ENCODE results near the gene TSKS.

TSKS gene

DNA sequence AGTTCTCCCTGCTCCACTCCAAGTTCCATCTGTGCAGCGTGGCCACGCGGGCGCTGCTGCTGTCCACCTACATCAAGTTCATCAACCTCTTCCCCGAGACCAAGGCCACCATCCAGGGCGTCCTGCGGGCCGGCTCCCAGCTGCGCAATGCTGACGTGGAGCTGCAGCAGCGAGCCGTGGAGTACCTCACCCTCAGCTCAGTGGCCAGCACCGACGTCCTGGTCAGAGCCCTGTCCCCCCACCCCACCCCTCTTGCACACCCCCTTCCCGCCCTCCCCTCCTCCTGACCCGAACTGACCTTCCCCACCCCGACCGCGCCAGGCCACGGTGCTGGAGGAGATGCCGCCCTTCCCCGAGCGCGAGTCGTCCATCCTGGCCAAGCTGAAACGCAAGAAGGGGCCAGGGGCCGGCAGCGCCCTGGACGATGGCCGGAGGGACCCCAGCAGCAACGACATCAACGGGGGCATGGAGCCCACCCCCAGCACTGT is 38.3 kb upstream of the TSKS start:
- H3K27me3 Mint-ChIP-seq = no peaks in the 10 kb centered on the region
- H3K4me3 Mint-ChIP-seq = no peak overlapping the region
- ATAC-seq (no peak), DNase-seq (no peak)
- H3K27ac Mint-ChIP-seq = no peak overlapping the region
- H3K4me1 Mint-ChIP-seq = no peaks in the 10 kb centered on the region
- no peaks in the 10 kb centered on the region for H3K9me3 Mint-ChIP-seq

GRCh38 chr19:49800771-49801170 is 37.7 kb upstream of the TSKS start:
- no peak for DNase-seq
- Mint-ChIP-seq H3K27ac (no peak overlapping the region), H3K4me3 (no peak overlapping the region), H3K27me3 (no peaks in the 10 kb centered on the region), H3K4me1 (no peaks in the 10 kb centered on the region), H3K9me3 (no peaks in the 10 kb centered on the region)
- no peak for ATAC-seq

- no peak overlapping the region for H3K4me3 Mint-ChIP-seq
- ATAC-seq (peak; percentile 33), DNase-seq (no peak)
- no peak overlapping the region for H3K27ac Mint-ChIP-seq
- H3K4me1 Mint-ChIP-seq = no peaks in the 10 kb centered on the region
- no peaks in the 10 kb centered on the region for H3K9me3 Mint-ChIP-seq
- H3K27me3 Mint-ChIP-seq = no peaks in the 10 kb centered on the region
Observed at GRCh38 chr19:49799798-49800376, 36.8 kb upstream of the TSKS start.

DNA sequence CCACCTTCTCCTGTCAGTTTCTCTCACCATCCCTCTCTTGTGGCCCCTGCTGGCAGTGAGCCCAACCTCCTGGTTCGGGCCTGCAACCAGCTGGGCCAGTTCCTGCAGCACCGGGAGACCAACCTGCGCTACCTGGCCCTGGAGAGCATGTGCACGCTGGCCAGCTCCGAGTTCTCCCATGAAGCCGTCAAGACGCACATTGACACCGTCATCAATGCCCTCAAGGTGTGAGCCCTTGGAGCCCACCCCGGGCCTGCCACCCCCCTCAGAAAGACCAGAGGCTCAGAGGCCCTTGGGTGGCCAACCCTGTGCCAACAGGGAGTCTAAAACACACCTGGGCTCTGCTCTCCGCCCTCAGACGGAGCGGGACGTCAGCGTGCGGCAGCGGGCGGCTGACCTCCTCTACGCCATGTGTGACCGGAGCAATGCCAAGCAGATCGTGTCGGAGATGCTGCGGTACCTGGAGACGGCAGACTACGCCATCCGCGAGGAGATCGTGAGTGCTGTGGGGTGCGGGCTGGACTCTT is 36.2 kb upstream of the TSKS start:
- no peaks in the 10 kb centered on the region for H3K9me3 Mint-ChIP-seq
- H3K27ac Mint-ChIP-seq = no peak overlapping the region
- H3K27me3 Mint-ChIP-seq = no peaks in the 10 kb centered on the region
- DNase-seq (no peak), ATAC-seq (no peak)
- H3K4me3 Mint-ChIP-seq = no peak overlapping the region
- no peaks in the 10 kb centered on the region for H3K4me1 Mint-ChIP-seq

- no peaks in the 10 kb centered on the region for H3K27me3 Mint-ChIP-seq
- peaks cover under 1% of the 10 kb centered on the region for H3K4me1 Mint-ChIP-seq
- no peak overlapping the region for H3K27ac Mint-ChIP-seq
- H3K4me3 Mint-ChIP-seq = no peak overlapping the region
- DNase-seq (no peak), ATAC-seq (no peak)
- no peaks in the 10 kb centered on the region for H3K9me3 Mint-ChIP-seq
Observed at GRCh38 chr19:49798574-49798973, 35.5 kb upstream of the TSKS start.

DNA sequence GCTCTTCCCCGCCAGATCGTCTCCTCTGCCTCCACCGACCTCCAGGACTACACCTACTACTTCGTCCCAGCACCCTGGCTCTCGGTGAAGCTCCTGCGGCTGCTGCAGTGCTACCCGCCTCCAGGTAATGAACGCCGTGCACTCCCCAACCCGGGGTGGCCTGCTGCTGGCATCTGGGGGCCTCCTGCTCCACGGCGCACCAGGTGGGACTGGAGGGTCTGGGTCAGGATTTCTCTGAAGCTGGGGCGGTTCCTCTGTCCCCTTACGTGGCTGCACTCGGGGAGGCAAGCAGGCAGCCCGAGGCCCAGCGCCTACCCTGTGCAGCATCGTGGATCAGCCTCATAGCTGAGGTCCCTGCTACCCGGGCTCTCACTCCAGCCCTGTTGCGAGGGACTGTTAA is 32.5 kb upstream of the TSKS start:
- peak overlapping the region in 1 of 2 donors; percentile 54 for H3K27ac Mint-ChIP-seq
- H3K4me3 Mint-ChIP-seq = no peak overlapping the region
- H3K27me3 Mint-ChIP-seq = no peaks in the 10 kb centered on the region
- no peak for ATAC-seq
- no peaks in the 10 kb centered on the region for H3K9me3 Mint-ChIP-seq
- H3K4me1 Mint-ChIP-seq = peaks cover 6% of the 10 kb centered on the region
- DNase-seq = no peak

GRCh38 chr19:49793561-49793840 is 30.4 kb upstream of the TSKS start:
- H3K4me3 Mint-ChIP-seq = no peak overlapping the region
- H3K27ac Mint-ChIP-seq = no peak overlapping the region
- ATAC-seq (peak; percentile 68), DNase-seq (no peak)
- no peaks in the 10 kb centered on the region for H3K9me3 Mint-ChIP-seq
- no peaks in the 10 kb centered on the region for H3K27me3 Mint-ChIP-seq
- H3K4me1 Mint-ChIP-seq = peaks cover 6% of the 10 kb centered on the region

GRCh38 chr19:49792829-49793560 is 29.9 kb upstream of the TSKS start:
- peak; percentile 18 for ATAC-seq
- no peaks in the 10 kb centered on the region for H3K27me3 Mint-ChIP-seq
- H3K4me1 Mint-ChIP-seq = peaks cover 6% of the 10 kb centered on the region
- H3K4me3 Mint-ChIP-seq = no peak overlapping the region
- H3K9me3 Mint-ChIP-seq = no peaks in the 10 kb centered on the region
- no peak overlapping the region for H3K27ac Mint-ChIP-seq
- no peak for DNase-seq

GRCh38 chr19:49791776-49792445 is 28.8 kb upstream of the TSKS start:
- H3K9me3 Mint-ChIP-seq = no peaks in the 10 kb centered on the region
- H3K4me3 Mint-ChIP-seq = no peak overlapping the region
- peak overlapping the region in 1 of 2 donors; percentile 90 for H3K27ac Mint-ChIP-seq
- H3K4me1 Mint-ChIP-seq = peaks cover 6% of the 10 kb centered on the region
- no peaks in the 10 kb centered on the region for H3K27me3 Mint-ChIP-seq
- ATAC-seq (peak; percentile 29), DNase-seq (no peak)

GRCh38 chr19:49790866-49791265 is 27.8 kb upstream of the TSKS start:
- DNase-seq = no peak
- no peaks in the 10 kb centered on the region for H3K9me3 Mint-ChIP-seq
- no peak for ATAC-seq
- H3K4me3 Mint-ChIP-seq = no peak overlapping the region
- H3K4me1 Mint-ChIP-seq = peaks cover 10% of the 10 kb centered on the region
- H3K27ac Mint-ChIP-seq = no peak overlapping the region
- H3K27me3 Mint-ChIP-seq = no peaks in the 10 kb centered on the region

- Mint-ChIP-seq H3K4me1 (peaks cover 10% of the 10 kb centered on the region), H3K4me3 (no peak overlapping the region), H3K27me3 (no peaks in the 10 kb centered on the region), H3K27ac (peak overlapping the region in 1 of 2 donors; percentile 13), H3K9me3 (no peaks in the 10 kb centered on the region)
- DNase-seq (no peak), ATAC-seq (no peak)
Observed at GRCh38 chr19:49788857-49789256, 25.8 kb upstream of the TSKS start.

GRCh38 chr19:49787746-49788145 is 24.6 kb upstream of the TSKS start:
- Mint-ChIP-seq H3K27ac (no peak overlapping the region), H3K27me3 (no peaks in the 10 kb centered on the region), H3K4me1 (peaks cover 4% of the 10 kb centered on the region), H3K4me3 (no peak overlapping the region), H3K9me3 (no peaks in the 10 kb centered on the region)
- no peak for ATAC-seq
- no peak for DNase-seq

GRCh38 chr19:49786376-49786820 is 23.3 kb upstream of the TSKS start:
- ATAC-seq = no peak
- DNase-seq = no peak
- Mint-ChIP-seq H3K9me3 (no peaks in the 10 kb centered on the region), H3K27me3 (no peaks in the 10 kb centered on the region), H3K4me3 (no peak overlapping the region), H3K27ac (peak overlapping the region; percentile 8 to 19), H3K4me1 (peaks cover 4% of the 10 kb centered on the region)

GRCh38 chr19:49782515-49782914 is 19.4 kb upstream of the TSKS start:
- H3K27me3 Mint-ChIP-seq = no peaks in the 10 kb centered on the region
- no peak overlapping the region for H3K4me3 Mint-ChIP-seq
- H3K4me1 Mint-ChIP-seq = peaks cover 15% of the 10 kb centered on the region
- no peak for ATAC-seq
- H3K9me3 Mint-ChIP-seq = no peaks in the 10 kb centered on the region
- H3K27ac Mint-ChIP-seq = no peak overlapping the region
- DNase-seq = no peak

GRCh38 chr19:49781394-49781793 is 18.3 kb upstream of the TSKS start:
- ATAC-seq (no peak), DNase-seq (no peak)
- Mint-ChIP-seq H3K4me3 (no peak overlapping the region), H3K27ac (peak overlapping the region; percentile 66 to 74), H3K9me3 (no peaks in the 10 kb centered on the region), H3K4me1 (peaks cover 17% of the 10 kb centered on the region), H3K27me3 (no peaks in the 10 kb centered on the region)

GRCh38 chr19:49780861-49781260 is 17.8 kb upstream of the TSKS start:
- Mint-ChIP-seq H3K4me1 (peaks cover 20% of the 10 kb centered on the region), H3K27me3 (no peaks in the 10 kb centered on the region), H3K27ac (peak overlapping the region; percentile 1 to 83), H3K4me3 (no peak overlapping the region), H3K9me3 (no peaks in the 10 kb centered on the region)
- ATAC-seq (no peak), DNase-seq (no peak)
